Stomach (tissue), 4 donors: ENCODE results near the gene LRRC71.

Experiments used
- EP300 ChIP-seq: sonication (generic); formaldehyde crosslinking; IDR thresholded peaks from one replicate; pipeline ENCODE4 v1.6.1; 2017; ENCODE audit warnings: antibody characterized with exemption
- POLR2A ChIP-seq, 4 donors: fragments of 450-650 bp; IDR thresholded peaks; one replicate each; pipeline ENCODE4 v1.6.1; 2016; ENCODE audit warnings: antibody characterized with exemption in 4 of 4, control low read depth in 2 of 4, mild to moderate bottlenecking in 1 of 4, moderate library complexity in 1 of 4
- POLR2AphosphoS5 ChIP-seq, 3 donors: sonication (generic); formaldehyde crosslinking; IDR thresholded peaks; one replicate each; pipeline ENCODE4 v1.6.1; 2016; ENCODE audit warnings: antibody characterized with exemption in 3 of 3
- TF ChIP-seq, protein P1 (sequence below), 7 experiments: fragments of 450-650 bp in 4 of 7; fragments of 200-600 bp in 3 of 7; sonication (generic) in 3 of 7; IDR thresholded peaks; one replicate each; pipeline ENCODE4 v1.5.1; 2016 to 2019; ENCODE audit warnings: antibody characterized with exemption in 7 of 7, control low read depth in 2 of 7, mild to moderate bottlenecking in 1 of 7

DNA sequence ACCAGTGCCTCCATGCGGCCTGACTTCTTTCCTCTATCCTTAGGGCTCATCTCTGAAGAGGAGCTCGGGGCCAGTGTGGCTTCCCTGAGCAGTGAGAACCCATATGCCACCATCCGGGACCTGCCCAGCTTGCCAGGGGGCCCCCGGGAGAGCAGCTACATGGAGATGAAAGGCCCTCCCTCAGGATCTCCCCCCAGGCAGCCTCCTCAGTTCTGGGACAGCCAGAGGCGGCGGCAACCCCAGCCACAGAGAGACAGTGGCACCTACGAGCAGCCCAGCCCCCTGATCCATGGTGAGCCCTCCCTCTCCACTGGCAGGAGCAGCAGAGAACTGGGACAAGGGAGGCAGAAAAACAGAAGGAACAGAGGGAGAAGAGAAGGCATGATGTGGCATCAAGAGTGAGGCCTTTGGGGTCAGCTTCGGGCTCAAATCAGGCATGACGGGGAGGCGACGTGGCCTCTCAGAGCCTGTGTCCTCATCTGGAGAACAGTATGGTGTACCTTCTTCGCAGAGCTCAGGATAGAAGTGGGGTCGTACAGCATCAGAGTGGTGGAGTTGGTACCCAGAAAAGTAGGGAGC is 6.5 kb upstream of the LRRC71 start:
- TF ChIP-seq, protein P1, sequence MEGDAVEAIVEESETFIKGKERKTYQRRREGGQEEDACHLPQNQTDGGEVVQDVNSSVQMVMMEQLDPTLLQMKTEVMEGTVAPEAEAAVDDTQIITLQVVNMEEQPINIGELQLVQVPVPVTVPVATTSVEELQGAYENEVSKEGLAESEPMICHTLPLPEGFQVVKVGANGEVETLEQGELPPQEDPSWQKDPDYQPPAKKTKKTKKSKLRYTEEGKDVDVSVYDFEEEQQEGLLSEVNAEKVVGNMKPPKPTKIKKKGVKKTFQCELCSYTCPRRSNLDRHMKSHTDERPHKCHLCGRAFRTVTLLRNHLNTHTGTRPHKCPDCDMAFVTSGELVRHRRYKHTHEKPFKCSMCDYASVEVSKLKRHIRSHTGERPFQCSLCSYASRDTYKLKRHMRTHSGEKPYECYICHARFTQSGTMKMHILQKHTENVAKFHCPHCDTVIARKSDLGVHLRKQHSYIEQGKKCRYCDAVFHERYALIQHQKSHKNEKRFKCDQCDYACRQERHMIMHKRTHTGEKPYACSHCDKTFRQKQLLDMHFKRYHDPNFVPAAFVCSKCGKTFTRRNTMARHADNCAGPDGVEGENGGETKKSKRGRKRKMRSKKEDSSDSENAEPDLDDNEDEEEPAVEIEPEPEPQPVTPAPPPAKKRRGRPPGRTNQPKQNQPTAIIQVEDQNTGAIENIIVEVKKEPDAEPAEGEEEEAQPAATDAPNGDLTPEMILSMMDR (IDR thresholded peaks at IDR 0.05) = no peak
- no peak for TF ChIP-seq POLR2A (IDR thresholded peaks at IDR 0.05)
- no peak for TF ChIP-seq POLR2AphosphoS5 (IDR thresholded peaks at IDR 0.05)
- TF ChIP-seq EP300 = no peak
